ENCODE measurements around the gene CTXND1. TPM values are rescaled to one million over a fixed set of nuclear protein-coding genes. Genes with fewer than 3 reads are reported as not detected.

The CTXND1 gene
- total RNA-seq, 1 donor from 2014 or later, result not detected

DNA sequence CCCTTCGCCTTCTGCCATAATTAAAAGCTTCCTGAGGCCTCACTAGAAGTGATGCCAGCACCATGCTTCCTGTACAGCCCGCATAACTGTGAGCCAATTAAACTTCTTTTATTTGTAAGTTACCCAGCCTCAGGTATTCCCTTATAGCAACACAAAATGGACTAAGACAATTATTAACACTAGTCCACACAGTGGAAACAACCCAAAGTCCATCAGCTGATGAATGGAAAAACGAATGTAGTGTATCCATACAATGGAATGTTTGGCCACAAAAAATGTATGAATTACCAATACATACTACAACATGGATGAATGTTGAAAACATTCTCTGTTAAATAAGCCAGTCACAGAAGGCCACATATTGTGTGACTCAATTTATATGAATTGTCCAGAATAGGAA is 22.5 kb upstream of the CTXND1 start:
- Mint-ChIP-seq H3K27me3 (ENCODE audit: low read depth) (peaks cover 2% of the 10 kb centered on the region), H3K9me3 (no peaks in the 10 kb centered on the region), H3K27ac (no peak overlapping the region), H3K4me3 (ENCODE audit: low read depth) (no peak overlapping the region), H3K4me1 (ENCODE audit: low read depth) (no peaks in the 10 kb centered on the region), H3K36me3 (ENCODE audit: low read depth) (no peaks in the 10 kb centered on the region)
- DNase-seq (ENCODE audit: low spot score), result no peak
- intact Hi-C loops (cut with micrococcal nuclease), result no loop called here

DNA sequence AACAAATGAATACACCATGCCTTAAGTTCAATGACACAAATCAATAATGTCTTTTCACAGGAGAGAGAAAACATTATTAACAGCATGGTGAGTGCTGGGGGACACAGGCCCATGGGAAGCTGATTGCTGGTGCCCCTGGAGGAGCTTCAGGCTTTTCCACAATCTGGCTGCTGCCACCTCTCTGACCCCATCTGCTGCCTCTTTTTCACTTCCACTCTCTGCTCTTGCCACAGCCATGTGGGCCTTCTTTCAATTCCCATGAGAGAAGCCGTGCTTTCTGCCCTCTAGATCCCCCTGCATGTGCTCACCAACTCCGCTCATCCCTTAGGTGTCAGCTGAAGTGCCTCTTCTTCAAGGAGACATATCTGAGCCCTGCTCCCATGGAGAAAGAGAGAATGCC is 21.0 kb upstream of the CTXND1 start:
- DNase-seq (ENCODE audit: low spot score), result no peak
- Mint-ChIP-seq H3K27ac (no peak overlapping the region), H3K27me3 (ENCODE audit: low read depth) (peaks cover 2% of the 10 kb centered on the region), H3K4me1 (ENCODE audit: low read depth) (no peaks in the 10 kb centered on the region), H3K36me3 (ENCODE audit: low read depth) (no peaks in the 10 kb centered on the region), H3K4me3 (ENCODE audit: low read depth) (no peak overlapping the region), H3K9me3 (no peaks in the 10 kb centered on the region)
- intact Hi-C loops (cut with micrococcal nuclease), result no loop called here

DNA sequence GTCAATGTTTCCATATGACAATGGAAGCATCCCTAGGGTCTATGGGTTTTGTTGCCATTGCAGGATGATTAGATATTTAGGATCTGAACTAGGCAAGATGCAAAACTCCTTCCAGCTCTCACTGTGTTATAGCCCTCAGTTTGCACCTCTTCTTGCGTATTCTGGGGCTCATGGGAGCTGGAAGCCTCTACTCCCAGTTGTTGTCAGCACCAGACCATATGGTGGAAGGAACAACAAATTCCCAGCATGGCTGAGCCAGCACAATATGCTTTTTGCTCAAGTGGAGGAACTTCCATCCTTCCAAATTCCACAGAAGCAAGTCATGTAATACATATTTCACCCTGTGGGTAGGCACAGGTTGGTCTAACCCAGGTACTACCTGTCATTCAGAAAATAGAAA is 18.5 kb upstream of the CTXND1 start:
- no peak for DNase-seq (ENCODE audit: low spot score)
- Mint-ChIP-seq H3K27me3 (ENCODE audit: low read depth) (peaks cover 2% of the 10 kb centered on the region), H3K9me3 (no peaks in the 10 kb centered on the region), H3K27ac (no peak overlapping the region), H3K4me1 (ENCODE audit: low read depth) (no peaks in the 10 kb centered on the region), H3K4me3 (ENCODE audit: low read depth) (no peak overlapping the region), H3K36me3 (ENCODE audit: low read depth) (no peaks in the 10 kb centered on the region)
- intact Hi-C loops (cut with micrococcal nuclease), result no loop called here

DNA sequence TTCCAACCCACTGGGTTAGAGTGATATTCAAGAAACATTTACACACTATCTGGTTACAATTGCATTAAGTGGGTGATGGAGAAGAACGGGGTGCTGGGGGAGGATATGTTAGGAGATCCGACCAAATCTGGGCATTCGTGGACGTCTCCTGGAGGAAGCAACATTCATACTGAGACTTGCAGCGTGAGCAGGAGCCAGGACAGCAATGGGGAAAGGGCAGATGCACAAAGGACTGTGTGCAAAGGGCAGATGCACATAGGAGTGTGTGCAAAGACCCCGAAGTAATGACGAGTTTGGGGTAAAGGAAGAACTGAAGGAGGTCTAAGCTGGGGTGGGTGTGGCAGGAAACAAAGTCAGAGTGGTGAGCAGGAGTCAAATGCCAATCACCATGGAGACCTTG is 16.1 kb upstream of the CTXND1 start:
- intact Hi-C loops (cut with micrococcal nuclease), result no loop called here
- Mint-ChIP-seq H3K36me3 (ENCODE audit: low read depth) (no peaks in the 10 kb centered on the region), H3K9me3 (no peaks in the 10 kb centered on the region), H3K27ac (no peak overlapping the region), H3K27me3 (ENCODE audit: low read depth) (peaks cover under 1% of the 10 kb centered on the region), H3K4me1 (ENCODE audit: low read depth) (peaks cover 3% of the 10 kb centered on the region), H3K4me3 (ENCODE audit: low read depth) (no peak overlapping the region)
- DNase-seq (ENCODE audit: low spot score), result no peak

DNA sequence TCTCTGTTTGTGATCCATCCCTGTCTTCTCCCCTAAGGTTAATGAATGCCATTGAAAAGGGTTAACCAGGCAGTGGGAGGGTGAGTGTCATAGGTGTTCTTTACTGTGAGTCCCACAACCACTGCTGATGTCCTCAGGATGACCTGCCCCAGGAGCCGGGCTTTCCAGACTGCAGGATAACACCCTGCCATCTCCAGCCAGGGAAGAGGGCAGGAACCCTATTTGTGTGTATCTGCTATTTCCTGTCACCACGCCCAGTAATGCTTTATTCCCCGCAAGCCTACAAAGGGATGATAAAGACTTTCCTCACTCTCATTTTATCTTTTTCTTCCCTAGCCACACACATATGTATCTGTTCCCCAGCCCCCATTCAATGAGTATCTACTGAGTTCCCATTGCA is 15.6 kb upstream of the CTXND1 start:
- Mint-ChIP-seq H3K36me3 (ENCODE audit: low read depth) (no peaks in the 10 kb centered on the region), H3K4me1 (ENCODE audit: low read depth) (peaks cover 3% of the 10 kb centered on the region), H3K27ac (no peak overlapping the region), H3K27me3 (ENCODE audit: low read depth) (no peaks in the 10 kb centered on the region), H3K9me3 (no peaks in the 10 kb centered on the region), H3K4me3 (ENCODE audit: low read depth) (no peak overlapping the region)
- no peak for DNase-seq (ENCODE audit: low spot score)
- intact Hi-C loops (cut with micrococcal nuclease), result no loop called here

DNA sequence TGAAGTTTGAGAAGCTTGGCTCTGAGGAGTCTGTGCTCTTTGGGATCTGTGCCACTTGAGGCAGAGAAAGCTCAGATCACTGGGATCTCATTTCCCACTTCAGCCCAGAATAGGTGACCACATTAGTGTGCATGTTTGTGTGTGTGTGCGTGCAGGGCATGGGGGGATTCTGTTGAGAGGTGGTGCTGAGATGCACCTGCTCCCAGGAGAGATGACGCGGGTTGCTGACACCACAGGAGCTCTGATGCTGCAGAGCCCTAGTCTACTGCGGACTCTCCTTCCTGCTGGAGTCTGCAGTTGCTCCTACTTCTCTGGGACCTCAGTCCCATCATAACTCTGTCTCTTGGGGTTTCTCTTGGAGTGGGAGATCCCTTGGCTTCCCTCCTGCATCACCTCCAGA is 14.7 kb upstream of the CTXND1 start:
- Mint-ChIP-seq H3K27me3 (ENCODE audit: low read depth) (no peaks in the 10 kb centered on the region), H3K4me3 (ENCODE audit: low read depth) (no peak overlapping the region), H3K9me3 (no peaks in the 10 kb centered on the region), H3K4me1 (ENCODE audit: low read depth) (peaks cover 3% of the 10 kb centered on the region), H3K36me3 (ENCODE audit: low read depth) (no peaks in the 10 kb centered on the region), H3K27ac (no peak overlapping the region)
- intact Hi-C loops (cut with micrococcal nuclease), result no loop called here
- DNase-seq (ENCODE audit: low spot score), result no peak

DNA sequence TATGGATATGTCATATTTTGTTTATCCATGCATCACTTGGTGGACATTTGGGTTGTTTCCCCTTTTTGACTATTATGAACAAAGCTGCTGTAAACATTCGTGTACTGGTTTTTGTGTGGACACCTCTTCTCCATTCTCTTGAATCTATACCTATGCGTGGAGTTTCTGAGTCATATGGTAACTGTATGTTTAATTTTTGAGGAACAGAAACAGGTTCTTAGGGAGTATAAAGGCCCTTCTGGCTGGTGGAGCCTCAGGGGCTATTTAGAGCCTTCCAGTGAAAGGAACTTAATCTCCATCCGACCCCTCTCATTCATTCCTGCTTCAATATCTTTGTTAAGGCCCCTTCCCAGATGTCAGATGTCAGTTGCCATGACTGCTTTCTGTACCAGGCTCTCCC is 14.1 kb upstream of the CTXND1 start:
- H3K4me1 Mint-ChIP-seq (ENCODE audit: low read depth), result peaks cover 3% of the 10 kb centered on the region

DNA sequence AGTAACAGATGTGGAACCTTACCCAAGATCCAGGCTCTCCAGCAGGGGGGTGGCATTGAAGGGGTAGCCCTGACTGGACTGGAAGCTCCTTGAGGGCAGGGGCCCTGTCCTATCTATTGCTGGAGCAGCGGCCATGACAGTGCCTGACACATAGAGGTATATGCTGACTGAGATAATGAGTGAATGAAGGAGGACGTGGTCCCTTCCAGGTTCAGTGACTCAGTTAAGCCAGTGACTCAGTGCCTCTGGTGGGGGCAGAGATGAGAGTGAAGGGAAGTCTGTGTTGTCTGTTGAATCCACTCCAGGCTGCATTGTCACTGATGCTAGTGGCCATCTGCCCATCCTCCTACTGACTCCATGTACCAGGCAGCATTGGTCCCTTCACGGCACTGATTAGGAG is 13.0 kb upstream of the CTXND1 start:
- no peak for DNase-seq (ENCODE audit: low spot score)

More for the DNA sequence above, 14.1 kb upstream of the CTXND1 start:
- intact Hi-C loops (cut with micrococcal nuclease), result no loop called here
- no peak for DNase-seq (ENCODE audit: low spot score)
- H3K27me3 Mint-ChIP-seq (ENCODE audit: low read depth), result no peaks in the 10 kb centered on the region
- no peaks in the 10 kb centered on the region for H3K9me3 Mint-ChIP-seq
- H3K36me3 Mint-ChIP-seq (ENCODE audit: low read depth), result no peaks in the 10 kb centered on the region
- no peak overlapping the region for H3K27ac Mint-ChIP-seq
- H3K4me3 Mint-ChIP-seq (ENCODE audit: low read depth), result no peak overlapping the region

DNA sequence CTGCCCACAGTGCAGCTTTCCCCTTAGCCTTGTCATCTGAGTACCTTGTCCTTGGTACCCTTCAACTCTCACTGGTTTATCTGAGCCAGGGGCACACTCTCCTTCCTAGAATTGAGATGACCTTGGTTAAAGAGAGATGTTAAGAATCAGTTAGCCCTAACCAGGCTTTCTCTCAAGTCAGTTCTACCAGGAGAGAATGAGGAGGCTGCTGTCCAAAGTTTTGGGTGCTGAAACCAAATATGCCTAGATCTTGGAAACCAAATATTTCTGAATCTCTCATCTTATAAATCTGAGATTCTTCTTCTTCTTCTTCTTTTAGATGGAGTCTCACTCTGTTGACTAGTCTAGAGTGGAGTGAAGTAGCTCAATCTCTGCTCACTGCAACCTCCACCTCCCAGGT is 12.0 kb upstream of the CTXND1 start:
- DNase-seq (ENCODE audit: low spot score), result no peak

More for the DNA sequence above, 13.0 kb upstream of the CTXND1 start:
- H3K9me3 Mint-ChIP-seq, result no peaks in the 10 kb centered on the region
- no peaks in the 10 kb centered on the region for H3K36me3 Mint-ChIP-seq (ENCODE audit: low read depth)
- peaks cover 3% of the 10 kb centered on the region for H3K4me1 Mint-ChIP-seq (ENCODE audit: low read depth)
- intact Hi-C loops (cut with micrococcal nuclease), result no loop called here
- no peak overlapping the region for H3K27ac Mint-ChIP-seq
- no peak overlapping the region for H3K4me3 Mint-ChIP-seq (ENCODE audit: low read depth)
- H3K27me3 Mint-ChIP-seq (ENCODE audit: low read depth), result no peaks in the 10 kb centered on the region

DNA sequence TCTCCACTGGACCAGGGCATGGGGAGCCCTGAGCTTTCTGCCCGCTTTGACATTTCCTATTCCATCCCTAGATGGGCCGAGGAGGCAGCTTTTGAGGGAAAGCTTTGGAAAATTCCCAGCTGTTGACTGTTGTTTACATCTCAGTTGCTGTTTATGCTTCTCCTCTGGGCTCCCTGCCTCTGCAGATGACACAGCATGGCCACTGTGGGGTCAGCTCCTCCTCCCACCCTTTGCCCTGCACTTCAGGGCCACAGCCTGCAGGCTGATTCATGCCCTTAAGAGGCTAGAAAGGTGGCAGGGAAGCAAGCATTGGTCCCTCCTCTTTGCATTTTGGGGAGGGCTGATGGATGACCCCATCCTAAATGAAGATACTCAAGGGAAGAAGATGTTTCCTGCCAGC is 8.5 kb upstream of the CTXND1 start:
- Mint-ChIP-seq H3K4me3 (ENCODE audit: low read depth) (no peak overlapping the region), H3K27me3 (ENCODE audit: low read depth) (peaks cover 12% of the 10 kb centered on the region), H3K9me3 (no peaks in the 10 kb centered on the region), H3K36me3 (ENCODE audit: low read depth) (no peaks in the 10 kb centered on the region), H3K4me1 (ENCODE audit: low read depth) (peaks cover 3% of the 10 kb centered on the region), H3K27ac (no peak overlapping the region)
- no peak for DNase-seq (ENCODE audit: low spot score)
- intact Hi-C loops (cut with micrococcal nuclease), result no loop called here

More for the DNA sequence above, 12.0 kb upstream of the CTXND1 start:
- Mint-ChIP-seq H3K4me3 (ENCODE audit: low read depth) (no peak overlapping the region), H3K36me3 (ENCODE audit: low read depth) (no peaks in the 10 kb centered on the region), H3K4me1 (ENCODE audit: low read depth) (peaks cover 3% of the 10 kb centered on the region), H3K27ac (no peak overlapping the region), H3K27me3 (ENCODE audit: low read depth) (peaks cover 5% of the 10 kb centered on the region), H3K9me3 (no peaks in the 10 kb centered on the region)
- intact Hi-C loops (cut with micrococcal nuclease), result no loop called here

DNA sequence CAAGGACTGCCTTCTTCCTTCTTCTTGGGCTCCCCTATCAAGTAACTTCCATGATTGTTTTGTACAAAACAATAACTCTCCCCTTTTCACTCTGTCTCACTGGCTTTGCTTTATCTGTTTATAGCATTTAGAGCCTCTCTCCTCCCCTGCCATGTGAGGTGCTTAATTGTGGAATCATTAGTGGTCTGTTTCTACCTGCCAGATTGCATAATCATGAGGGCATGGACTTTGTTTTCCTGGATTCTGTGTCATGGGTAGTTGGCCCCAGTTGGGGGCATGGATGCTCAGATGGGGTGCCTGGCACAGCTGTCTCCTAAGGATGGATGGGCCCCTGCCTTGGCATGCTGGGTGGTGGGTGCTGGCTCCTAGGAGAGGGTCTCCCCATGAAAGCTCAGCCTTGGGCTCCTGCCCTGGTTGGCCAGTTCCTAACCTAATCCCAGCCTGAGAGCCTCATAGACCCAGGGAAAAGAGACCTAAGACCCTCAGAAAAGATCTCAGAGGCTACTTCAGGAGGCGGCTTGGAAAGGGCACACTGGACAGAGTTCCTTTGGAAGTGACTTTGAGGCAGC is 8.0 kb upstream of the CTXND1 start:
- no peak for DNase-seq (ENCODE audit: low spot score)
- Mint-ChIP-seq H3K27ac (no peak overlapping the region), H3K27me3 (ENCODE audit: low read depth) (peaks cover 17% of the 10 kb centered on the region), H3K36me3 (ENCODE audit: low read depth) (no peaks in the 10 kb centered on the region), H3K4me1 (ENCODE audit: low read depth) (peaks cover under 1% of the 10 kb centered on the region), H3K9me3 (no peaks in the 10 kb centered on the region), H3K4me3 (ENCODE audit: low read depth) (no peak overlapping the region)
- intact Hi-C loops (cut with micrococcal nuclease), result no loop called here

DNA sequence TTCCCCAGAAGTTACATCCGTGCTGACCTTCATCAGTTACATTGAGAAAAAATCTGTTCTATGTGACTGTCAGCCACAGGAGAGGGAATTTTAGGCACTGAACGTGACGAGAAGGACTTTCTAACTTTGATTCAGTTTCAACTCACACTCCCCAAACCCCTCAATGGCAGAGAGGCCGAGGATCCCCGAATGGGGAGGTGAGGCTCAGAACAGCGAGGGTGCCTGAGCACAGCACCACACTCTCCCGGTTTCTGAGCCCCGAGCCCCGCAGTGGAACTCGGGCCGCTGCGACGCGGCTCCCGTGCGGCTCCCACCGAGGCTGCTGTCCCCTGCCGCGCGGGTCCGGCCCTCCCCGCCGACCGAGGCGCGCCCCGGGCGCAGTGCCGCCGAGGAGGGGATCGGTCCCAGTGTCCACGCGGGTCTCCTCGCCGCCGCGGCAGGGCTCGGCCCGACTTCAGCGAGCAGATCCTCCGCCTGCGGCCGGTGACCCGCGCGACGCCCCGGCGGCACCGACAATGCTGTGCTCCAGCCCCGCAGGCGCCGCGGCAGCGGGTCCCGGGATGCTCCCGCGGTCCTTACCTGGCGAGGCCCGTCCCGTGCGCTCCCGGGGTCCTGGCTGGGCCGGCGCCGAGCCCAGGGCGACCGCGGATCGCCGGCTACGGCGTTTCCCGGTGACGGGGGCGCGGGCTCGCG is 439 bp downstream of the CTXND1 start:
- Mint-ChIP-seq H3K27ac (no peak overlapping the region), H3K27me3 (ENCODE audit: low read depth) (peaks cover 71% of the 10 kb centered on the region), H3K9me3 (no peaks in the 10 kb centered on the region), H3K4me3 (ENCODE audit: low read depth) (no peak overlapping the region), H3K36me3 (ENCODE audit: low read depth) (no peaks in the 10 kb centered on the region), H3K4me1 (ENCODE audit: low read depth) (peaks cover 2% of the 10 kb centered on the region)
- no peak for DNase-seq (ENCODE audit: low spot score)
- intact Hi-C loops (cut with micrococcal nuclease), result no loop called here

DNA sequence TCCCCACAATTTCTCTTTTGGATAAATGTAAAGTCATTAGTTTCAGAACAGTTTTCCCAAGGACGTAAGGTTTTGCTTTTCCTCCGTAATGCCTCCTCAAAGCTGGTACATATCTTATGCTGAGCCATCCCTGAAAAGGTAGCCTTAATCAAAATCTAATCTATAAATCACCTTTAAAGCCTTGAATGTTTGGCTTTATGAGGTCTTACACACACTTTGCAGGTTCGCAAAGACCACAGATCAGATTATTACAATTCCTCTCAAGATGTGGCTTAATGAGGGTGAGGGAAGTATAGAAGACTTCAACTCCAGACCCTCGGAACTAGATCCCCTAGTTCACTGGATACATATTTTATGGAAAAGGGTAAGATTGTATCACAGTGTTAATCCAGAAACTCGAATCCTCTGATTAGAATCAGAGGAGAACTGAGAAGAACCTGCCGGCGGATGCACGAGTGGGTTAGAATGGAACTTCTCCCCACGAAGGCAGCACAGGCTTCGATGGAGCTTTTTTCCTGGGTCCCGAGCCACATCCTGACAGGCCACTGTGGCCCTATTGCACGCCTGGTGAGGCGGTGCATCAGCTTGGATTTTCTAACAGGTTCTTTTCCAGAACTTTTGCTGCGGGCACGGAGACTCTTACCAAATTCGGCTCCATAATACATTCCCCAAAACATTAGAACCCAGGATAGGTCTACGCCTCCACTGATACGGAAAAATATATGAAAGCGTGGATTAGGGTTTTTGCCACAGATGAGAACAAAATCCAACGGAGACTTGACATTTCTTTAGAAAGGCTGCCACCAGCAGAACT is 1.2 kb downstream of the CTXND1 start:
- Mint-ChIP-seq H3K36me3 (ENCODE audit: low read depth) (no peaks in the 10 kb centered on the region), H3K4me3 (ENCODE audit: low read depth) (no peak overlapping the region)

More for the DNA sequence above, 1.2 kb downstream of the CTXND1 start:
- Mint-ChIP-seq H3K27me3 (ENCODE audit: low read depth) (peaks cover 69% of the 10 kb centered on the region), H3K4me1 (ENCODE audit: low read depth) (peaks cover 2% of the 10 kb centered on the region), H3K9me3 (no peaks in the 10 kb centered on the region), H3K27ac (no peak overlapping the region)
- no peak for DNase-seq (ENCODE audit: low spot score)
- intact Hi-C loops (cut with micrococcal nuclease), result no loop called here
